GM19023 (cell line): ENCODE data around the gene INS.
"Not testable (repeated sequence)": the region's sequence is repeated elsewhere in the genome, so short reads cannot be mapped to it uniquely, and the experiment has no call there.

Experiments used
- ATAC-seq: cut with Tn5 transposase; IDR thresholded peaks from one replicate; pipeline ENCODE4 v1.9.1; 2021; ENCODE audit warnings: mild to moderate bottlenecking, moderate library complexity; ENCODE audit not compliant: unreplicated experiment

INS gene

DNA sequence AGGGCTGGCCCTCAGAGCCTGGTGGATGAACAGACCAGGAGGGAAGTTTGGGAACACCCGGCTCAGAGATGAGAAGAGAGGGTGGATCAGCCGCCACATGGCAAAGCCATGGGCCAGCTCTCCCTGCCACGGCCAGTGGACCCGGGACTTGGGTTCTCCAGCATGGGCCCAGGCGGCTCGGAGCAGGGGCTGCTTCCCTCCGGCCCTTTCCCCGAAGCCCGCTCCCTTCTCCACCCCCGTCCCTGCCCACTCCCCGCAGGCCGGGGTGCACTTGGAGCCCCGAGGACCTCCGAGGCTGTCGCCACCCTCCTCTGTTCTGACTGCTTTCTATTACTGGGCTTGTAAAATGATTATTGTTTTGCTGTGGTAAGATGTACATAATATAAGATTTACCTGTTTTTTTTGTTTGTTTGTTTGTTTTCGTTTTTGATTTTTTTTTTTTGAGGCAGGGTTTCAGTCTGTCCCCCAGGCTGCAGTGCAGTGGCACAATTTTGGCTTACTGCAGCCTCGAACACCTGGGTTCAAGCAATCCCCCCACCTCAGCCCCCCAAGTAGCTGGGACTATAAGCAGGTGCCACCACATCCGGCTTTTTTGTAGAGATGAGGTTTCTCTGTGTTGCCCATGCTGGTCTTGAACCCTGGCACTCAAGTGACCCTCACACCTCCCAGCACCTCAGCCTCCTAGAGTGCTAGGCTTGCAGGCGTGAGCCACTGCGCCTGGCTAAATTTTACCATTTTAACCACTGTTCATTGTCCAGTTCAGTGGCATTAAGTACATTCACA is 21.9 kb upstream of the INS start:
- no peak for ATAC-seq

DNA sequence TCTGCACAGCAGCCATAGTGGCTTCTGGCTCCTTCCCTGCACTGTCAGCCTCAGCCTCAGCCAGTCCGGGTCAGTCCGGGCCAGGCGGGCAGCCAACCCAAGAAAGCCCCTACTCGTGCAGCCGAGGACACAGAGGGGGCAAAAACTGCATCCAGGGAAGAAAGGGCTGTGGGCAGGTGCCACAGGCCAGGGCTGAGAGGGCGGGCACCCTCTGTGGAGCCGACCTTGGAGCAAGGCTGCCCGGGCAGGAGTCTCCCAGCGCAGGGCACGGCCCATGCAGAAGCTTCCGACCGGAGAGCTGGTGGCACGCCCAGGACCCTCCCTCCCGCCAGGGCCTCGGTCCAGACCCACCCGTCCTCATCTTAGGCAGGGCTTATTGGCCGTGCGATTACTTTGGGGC is 21.1 kb upstream of the INS start:
- ATAC-seq: no peak

DNA sequence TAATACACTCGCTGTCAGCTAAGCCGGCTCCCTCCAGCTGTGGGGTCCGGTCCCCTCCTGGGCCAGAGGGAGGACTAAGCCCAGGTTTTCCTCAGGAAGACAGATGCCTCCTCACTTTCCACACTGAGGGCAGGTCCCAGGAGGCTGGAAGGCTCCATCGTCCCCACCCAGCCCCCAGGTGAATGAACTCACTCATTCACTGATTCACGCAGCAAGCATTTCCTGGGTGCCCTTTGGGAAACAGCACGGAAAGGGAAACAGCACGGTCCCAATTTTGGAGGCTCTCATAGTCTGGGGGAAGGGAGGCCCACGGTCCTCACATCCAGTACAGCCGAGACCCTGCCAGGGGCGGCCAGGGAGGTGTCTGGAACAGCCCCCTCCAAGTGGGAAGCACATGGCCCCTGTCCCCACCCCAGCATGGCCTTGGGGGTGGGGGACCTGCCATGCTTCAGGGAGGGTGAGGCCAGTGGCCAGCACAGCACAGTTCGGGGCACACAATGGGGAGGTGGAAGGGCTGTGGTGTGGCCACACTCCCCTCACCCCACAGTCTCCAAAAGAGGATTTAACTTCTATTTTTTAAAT is 19.9 kb upstream of the INS start:
- ATAC-seq: no peak

DNA sequence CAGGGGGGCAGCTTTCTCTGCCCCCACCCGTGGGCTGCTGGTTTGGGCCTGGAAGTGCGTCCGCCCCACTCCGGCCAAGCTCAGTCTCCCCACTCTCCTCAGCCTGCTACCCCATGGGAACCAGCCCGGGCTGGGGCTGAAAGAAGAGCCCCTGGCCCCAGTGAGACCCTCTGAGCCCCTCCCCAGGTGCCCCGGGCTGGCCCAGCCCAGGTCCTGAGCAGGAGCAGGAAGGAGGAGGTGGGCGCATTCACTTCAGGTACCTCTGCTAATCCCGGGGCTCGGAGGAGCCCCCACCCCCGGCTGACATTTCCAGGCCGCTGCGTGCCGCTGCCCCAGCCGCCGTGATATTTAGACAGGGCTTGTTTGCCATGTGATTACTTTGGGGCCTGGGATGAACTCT is 19.3 kb upstream of the INS start:
- ATAC-seq: no peak

DNA sequence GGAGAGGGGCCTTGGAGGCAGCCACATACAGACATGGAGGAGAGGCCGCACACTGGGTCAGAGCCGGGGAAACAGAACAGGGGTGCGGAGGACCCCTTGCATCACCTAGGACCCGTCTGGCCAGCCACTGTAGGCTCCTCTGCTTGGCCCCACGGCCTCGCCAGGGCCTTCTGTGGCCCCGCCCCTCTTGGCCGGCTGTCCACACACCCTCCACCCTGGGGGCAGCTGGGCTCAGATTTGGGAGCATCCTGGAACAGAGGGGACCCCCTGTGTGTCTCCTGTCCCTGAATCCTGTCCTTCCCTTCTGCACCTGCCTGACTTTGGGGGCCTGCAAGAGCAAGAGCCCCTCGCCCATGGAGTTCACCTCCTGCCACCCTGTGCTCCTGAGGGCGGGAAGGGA is 18.5 kb upstream of the INS start:
- no peak for ATAC-seq

DNA sequence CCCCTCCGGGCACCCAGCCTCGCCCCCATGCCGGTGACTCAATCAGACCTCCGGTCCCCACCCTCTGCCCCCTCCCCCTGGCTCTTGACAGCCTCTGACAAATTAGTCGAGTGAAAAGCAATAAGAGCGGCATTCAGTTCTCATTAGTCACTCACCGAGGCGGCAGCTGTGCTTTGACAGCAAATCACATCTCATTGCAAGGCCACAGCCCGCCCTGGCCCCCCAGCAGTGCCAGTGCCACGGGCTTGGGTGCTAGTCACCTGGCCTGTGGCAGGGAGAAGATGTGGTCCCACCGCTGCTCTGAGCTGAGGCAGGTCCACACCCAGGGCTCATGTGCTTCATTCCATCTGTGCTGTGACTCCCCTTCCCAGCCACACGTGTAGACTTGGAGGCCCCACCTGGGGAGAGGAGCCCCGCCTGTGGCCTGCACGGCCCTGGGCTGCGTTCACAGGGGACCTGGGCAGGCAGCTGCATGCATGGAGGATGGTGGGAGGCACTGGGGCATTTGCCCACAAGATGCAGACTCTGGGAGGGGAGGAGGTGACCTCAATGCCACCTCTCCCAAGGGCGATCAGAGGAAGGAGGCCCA is 18.0 kb upstream of the INS start:
- no peak for ATAC-seq

DNA sequence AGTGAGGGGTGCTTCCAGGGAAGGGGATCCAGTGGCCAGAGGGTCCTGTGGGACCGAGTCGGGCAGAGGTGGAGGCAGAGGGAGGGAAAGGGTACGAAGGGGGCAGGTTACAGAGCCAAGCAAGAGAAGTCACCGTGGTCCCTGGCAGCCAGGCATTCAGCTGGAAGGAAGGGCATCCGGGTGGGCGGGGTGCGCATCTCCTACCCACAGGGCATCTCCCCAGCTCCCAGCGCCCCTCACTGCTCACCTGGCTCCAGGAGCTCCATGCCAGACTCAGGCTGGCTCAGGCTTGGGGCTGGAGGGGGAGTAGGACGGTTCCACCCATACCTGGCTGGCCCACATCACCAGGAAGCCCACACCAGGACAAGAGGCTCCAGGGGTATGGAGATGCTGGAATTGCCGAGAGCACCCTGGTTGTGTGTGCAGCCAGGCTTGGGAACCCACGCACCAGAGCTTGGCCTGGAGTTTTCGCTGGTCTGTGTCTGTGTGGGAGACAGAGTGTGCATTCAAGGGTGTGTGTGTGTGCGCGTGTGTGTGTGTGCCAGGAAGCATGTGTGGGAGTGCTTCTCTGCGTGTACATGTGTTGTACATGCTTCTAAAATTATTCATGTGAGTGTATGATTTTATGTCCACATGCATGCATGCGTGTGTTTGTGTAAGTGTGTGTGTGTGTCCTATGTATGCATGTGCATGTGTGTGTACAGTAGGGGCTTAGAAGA is 17.2 kb upstream of the INS start:
- ATAC-seq: not testable (repeated sequence)

DNA sequence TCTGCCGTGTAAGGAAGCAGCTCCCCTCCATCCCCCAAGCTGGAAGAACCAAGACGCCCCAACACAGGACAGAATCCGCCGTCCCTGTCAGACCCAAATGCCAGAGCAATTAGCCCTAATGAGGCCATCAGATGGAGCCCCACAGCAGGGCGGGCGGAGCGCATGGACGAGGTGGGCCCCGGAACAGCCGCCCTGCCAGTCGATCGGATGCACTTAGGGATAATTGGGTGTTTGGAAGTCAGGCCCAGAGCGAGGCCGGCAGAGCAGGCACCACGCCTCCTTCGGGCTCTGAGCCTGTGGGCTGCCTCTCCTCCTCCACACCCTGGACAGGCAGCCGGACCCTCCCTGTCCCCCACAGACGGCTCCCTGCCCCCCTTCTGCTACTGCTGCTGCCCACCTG is 16.1 kb upstream of the INS start:
- no peak for ATAC-seq

DNA sequence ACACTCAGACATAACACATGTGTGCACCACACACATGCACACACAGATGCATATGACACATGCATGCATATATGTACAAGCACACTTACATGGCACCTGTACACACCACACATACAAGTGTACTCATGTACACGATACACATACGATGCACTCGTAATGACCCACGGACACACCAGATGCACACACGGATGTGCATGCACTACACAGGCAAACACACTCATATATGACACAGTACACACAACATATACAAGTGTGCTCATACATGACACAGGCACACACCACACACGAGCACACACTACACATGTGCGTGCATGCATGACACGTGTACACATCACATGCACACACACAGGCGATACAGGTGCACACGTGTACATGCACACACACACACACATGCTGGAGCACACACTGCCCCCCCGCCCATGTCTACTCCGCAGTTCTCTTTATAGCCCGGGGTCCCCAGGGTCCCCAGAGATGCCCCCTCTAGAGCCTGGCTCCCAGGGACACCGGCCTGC is 15.4 kb upstream of the INS start:
- ATAC-seq: no peak

DNA sequence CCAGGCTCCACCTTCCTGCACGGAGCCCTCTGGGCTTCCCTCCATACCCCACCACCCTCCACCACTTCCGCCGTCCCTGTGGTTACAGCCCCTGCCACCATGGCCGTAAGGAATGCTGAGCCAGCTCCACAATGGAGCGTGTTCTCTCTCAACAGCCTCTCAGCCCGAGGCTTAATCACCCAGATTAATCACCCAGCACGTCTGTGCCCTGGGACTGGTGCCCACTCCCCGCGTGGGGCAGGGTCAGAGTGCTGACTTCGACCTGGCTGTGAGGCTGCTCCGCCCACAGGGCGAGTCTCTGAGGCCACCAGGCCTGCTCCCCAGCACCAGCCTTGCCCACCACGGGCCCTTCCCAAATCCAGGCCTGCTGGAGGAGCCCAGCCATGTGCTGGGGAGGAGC is 14.7 kb upstream of the INS start:
- ATAC-seq: no peak

DNA sequence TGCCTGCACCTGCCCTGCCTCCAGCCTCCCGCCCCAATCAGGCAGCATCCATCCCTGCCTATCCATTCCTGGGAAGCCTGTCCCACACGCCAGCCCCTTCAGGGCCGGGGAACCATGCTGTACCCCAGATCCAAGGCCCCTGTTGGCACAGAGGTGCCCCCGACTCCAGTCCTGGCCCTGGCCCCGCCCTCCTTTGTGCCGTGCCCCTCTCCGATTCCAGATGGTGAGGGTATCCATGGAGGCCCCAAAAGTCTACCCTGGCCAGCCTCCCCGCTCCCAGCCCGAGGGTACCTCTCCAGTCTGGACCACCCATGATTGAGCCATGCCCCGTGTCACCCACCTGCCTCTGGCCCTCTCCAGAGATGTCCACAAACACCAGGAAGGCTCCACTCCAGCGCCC is 13.4 kb upstream of the INS start:
- ATAC-seq: no peak

DNA sequence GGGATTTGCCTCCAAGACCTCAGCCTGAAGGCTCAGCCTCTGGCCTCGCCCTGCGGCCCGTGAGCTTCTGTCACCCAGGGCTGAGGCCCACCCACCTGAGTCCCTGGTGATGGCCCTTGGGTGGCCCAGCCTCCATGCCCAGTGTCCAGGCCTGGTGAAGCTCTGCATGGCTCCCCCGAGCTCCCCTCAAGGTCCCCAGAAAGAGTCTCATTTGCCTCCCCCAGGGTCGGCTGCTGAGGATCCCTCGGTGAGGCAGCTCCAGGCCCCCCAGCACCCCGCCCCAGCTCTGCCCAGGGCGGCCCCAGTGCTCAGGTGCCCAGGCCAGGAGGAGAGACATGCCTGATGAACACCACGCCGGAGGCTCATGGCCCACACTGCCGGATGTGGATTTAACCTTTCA is 12.8 kb upstream of the INS start:
- ATAC-seq: no peak

DNA sequence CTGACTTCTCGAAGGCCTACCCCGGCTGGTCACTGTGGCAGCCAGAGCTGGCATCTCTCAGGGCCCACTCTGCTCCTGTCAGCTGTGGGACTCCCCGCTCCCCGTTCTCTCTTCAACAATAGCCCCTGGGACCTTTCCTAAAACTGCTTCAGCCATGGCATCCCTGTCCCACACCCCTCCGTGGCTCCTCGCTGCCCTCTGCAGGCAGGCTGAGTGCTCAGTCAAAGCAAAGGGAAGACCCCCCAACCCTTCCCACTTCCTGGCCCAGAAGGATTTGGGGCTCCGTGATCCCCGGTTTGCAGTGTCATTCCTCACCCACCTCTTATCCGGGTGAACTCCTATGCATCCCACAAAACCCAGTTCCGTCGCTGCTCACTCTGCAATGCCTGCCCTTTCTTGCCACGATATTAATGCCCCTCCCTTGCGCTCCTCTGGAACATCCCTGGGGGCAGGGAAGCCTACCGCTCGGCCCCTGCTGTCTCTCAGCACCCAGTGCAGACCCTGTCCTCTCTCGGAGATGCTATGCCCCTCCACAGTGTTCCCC is 12.2 kb upstream of the INS start:
- no peak for ATAC-seq

DNA sequence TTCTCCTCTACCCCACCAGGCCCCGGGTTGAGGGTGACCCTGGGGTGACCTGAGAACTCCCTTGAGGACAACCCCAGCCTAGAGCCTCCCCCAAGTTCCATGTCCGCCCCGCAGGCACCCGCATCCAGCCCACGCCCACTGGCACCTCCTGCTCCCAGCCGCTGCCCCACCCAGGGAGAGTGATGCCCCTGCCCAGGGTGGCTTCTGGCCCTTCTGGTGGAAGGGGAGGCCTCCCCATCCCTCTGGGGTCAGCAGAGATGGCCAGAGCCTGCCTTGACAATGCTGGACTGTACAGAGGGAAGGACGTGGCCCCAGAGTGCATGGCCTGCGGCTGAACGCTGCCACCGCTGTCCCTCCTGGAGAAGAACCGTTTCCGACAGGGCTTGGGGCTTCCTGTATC is 11.7 kb upstream of the INS start:
- ATAC-seq: no peak

DNA sequence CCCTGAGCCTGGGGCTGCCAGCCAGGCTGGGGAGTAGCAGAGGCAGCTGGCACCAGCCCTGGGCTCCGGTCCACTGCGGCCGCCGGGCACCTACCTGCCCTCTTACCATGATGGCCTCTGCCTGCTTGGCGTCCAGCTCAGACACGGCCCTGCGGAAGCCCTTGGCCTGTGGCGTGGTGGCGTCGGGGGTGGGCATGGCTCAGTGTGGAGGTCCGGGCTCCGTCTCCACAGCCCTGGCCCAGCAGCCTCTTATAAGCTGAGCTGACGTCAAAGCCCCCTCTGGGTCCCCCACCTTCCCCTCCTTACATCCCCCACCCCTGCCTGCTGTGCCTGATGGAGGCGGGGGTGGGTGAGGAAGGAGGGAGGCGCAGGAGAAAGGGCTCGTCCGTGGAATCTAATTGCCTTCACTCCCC is 10.6 kb upstream of the INS start, which contains the start of gene TH:
Gene TH, minus strand, starts transcription at position 225 of the 413 bp plus-strand sequence. Its CDS starts 29 bp downstream, at position 196.
- no peak for ATAC-seq

DNA sequence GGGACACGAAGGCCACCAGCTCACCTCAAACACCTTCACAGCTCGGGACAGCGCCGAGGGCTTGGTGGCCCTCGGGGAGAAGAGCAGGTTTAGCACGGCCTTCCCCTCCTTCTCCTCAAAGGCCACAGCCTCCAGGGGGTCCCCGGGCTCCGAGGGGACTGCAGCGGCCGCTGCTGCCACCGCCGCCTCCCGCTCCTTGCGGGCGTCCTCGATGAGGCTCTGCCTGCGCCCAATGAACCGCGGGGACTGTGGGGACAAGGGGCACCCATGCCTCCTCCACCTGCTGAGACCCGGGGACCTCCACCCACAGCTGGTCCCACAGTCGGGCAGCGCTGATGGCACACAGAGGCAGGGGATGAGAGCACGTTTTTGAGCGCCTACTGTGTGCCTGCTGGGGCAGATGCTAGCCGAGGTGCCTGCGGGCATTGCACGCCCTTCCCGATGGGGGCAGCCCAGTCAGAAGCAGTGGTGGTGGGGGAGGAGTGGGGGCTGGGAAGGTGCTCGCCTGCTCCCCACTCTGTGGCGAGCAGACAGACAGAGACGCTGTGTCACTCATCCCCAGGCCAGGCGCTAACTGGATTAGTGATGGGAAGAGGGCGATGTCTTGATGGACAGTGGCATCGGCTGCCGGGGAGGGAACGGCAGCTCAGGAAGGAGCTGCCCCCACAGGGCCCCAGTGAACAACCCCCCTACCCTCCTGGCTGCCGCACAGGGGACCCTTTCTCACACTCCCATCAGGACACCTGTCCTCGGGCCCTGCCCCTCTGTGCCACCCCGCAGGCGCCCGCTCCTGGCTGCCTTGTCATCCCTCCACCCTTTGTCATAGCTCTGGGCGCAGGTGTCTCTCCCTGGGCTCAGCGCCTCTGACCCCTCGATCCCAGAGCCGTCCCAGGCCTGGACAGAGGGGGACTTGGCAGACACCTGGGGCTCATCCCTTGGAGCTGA is 8.9 kb upstream of the INS start:
- no peak for ATAC-seq

DNA sequence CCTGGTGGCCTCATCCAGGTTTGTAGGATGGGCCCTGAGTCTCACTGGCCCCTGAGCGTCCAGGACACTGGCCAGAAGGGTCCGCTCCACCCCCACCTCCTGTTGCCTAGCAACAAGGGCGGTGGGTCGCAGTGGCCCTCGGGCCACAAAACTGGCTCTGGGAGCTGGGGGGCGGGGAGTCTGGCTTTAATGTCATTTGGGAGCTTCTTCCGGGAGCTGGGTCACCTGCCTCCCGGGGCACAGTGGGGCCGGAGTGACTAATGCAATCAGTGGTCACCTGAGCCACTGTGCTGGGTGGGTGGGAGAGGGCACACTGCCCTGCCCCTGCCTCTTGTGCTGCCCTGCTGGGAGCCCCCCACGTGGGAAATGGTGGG is 8.0 kb upstream of the INS start:
- ATAC-seq: no peak

DNA sequence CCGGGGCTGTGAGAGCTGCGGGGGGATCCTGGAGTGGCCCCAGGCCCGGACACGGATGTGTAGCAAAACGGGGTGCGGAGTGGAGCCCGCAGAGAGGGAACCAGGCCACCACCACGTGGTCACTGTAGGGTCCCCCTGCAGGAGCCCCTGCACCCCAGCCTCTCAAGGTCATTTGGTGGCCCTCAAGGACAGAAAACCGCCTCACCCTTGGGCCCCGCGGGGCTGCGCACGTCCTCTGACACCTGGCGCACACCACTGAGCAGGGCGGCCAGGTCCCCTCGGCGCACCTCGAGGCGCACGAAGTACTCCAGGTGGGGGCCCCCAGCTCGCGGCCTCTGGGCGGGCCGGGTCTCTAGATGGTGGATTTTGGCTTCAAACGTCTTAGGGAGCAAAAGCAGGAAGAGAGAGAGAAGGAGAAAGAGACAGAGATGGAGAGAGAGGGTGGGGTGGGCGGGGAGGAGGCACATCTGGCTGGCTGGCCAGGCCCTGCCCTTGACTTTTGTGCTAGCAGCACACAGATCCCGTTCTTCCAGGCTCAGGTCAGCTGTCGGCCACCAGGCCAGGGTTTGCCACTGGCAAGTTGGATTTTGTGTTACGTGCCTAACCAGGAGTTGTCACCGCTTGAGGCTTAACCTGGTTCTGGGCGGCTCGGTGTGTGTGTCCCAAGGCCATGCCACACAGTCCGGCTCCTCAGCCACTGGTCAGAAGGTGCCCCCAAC is 7.4 kb upstream of the INS start:
- ATAC-seq: no peak
